Prostate gland (tissue), 2 donors: ENCODE results near the gene SMPD3.

Experiments
- POLR2A ChIP-seq: fragments of 450-650 bp; IDR thresholded peaks from one replicate; pipeline ENCODE4 v1.6.1; 2016; ENCODE audit warnings: antibody characterized with exemption, mild to moderate bottlenecking
- POLR2AphosphoS5 ChIP-seq: sonication (generic); formaldehyde crosslinking; IDR thresholded peaks from one replicate; pipeline ENCODE4 v1.6.1; 2017; ENCODE audit warnings: antibody characterized with exemption
- TF ChIP-seq, protein P1 (sequence below), 4 experiments: fragments of 200-600 bp in 2 of 4; fragments of 450-650 bp in 2 of 4; sonication (generic) in 2 of 4; IDR thresholded peaks; 1 replicate in 3 of 4; 2 replicates in 1 of 4; pipeline ENCODE4 v1.5.1; 2016 to 2019; ENCODE audit warnings: antibody characterized with exemption in 4 of 4, mild to moderate bottlenecking in 2 of 4, moderate library complexity in 2 of 4

DNA sequence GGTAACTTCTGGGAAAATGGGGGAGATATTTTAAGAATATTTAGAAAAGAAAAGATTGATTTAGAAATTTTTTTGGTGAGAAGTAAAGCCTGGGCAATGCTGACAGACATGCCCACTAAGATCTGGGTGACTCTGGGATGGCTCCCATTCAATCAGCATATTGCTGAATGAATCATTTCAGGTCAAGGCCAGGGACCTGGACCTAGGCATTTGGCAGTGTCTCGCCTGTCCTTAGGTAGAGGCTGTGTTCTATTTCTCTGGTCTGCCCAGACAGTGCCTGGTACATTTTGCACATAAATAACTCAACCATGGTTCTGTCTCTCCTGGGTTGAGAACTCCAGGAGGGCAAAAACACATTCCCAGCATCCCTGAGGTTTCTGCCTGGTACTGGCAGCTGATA lies 39.9 kb downstream of the SMPD3 start:
- TF ChIP-seq POLR2AphosphoS5 (no peak), POLR2A (no peak)
- TF ChIP-seq, protein P1, sequence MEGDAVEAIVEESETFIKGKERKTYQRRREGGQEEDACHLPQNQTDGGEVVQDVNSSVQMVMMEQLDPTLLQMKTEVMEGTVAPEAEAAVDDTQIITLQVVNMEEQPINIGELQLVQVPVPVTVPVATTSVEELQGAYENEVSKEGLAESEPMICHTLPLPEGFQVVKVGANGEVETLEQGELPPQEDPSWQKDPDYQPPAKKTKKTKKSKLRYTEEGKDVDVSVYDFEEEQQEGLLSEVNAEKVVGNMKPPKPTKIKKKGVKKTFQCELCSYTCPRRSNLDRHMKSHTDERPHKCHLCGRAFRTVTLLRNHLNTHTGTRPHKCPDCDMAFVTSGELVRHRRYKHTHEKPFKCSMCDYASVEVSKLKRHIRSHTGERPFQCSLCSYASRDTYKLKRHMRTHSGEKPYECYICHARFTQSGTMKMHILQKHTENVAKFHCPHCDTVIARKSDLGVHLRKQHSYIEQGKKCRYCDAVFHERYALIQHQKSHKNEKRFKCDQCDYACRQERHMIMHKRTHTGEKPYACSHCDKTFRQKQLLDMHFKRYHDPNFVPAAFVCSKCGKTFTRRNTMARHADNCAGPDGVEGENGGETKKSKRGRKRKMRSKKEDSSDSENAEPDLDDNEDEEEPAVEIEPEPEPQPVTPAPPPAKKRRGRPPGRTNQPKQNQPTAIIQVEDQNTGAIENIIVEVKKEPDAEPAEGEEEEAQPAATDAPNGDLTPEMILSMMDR (IDR thresholded peaks at IDR 0.05) = no peak
